ENCODE measurements around the gene CADM4. TPM values are rescaled to one million over a fixed set of nuclear protein-coding genes. Genes with fewer than 3 reads are reported as not detected.
"Not testable (repeated sequence)": the region's sequence is repeated elsewhere in the genome, so short reads cannot be mapped to it uniquely, and the experiment has no call there.

The CADM4 gene
- 7.8 TPM for polyA plus RNA-seq (ENCODE audit: insufficient read length)

- no peak for DNase-seq
Observed at GRCh38 chr19:43639519-43640423, at the start of gene CADM4. Gene CADM4 (minus strand): TSS chr19:43639850. CDS start chr19:43639790, 60 bp downstream.

- DNase-seq = no peak
Observed at GRCh38 chr19:43688059-43688701, 48.5 kb upstream of the CADM4 start.

- DNase-seq = no peak
Observed at GRCh38 chr19:43687660-43687997, 48.0 kb upstream of the CADM4 start.

- no peak for DNase-seq
Observed at GRCh38 chr19:43684326-43684725, 44.7 kb upstream of the CADM4 start.

- no peak for DNase-seq
Observed at GRCh38 chr19:43683905-43684304, 44.3 kb upstream of the CADM4 start.

GRCh38 chr19:43682824-43683661 lies 43.4 kb upstream of the CADM4 start:
- no peak for DNase-seq

- DNase-seq = not testable (repeated sequence)
Observed at GRCh38 chr19:43682269-43682668, 42.6 kb upstream of the CADM4 start.

GRCh38 chr19:43681821-43682220 lies 42.2 kb upstream of the CADM4 start:
- DNase-seq = no peak

- no peak for DNase-seq
Observed at GRCh38 chr19:43678512-43679261, 39.0 kb upstream of the CADM4 start.

- DNase-seq = no peak
Observed at GRCh38 chr19:43675906-43676305, 36.3 kb upstream of the CADM4 start.

- no peak for DNase-seq
Observed at GRCh38 chr19:43675269-43675879, 35.7 kb upstream of the CADM4 start.

GRCh38 chr19:43674596-43674995 lies 34.9 kb upstream of the CADM4 start:
- DNase-seq = no peak

- no peak for DNase-seq
Observed at GRCh38 chr19:43674183-43674582, 34.5 kb upstream of the CADM4 start.

GRCh38 chr19:43673637-43674036 lies 34.0 kb upstream of the CADM4 start:
- no peak for DNase-seq

- DNase-seq = no peak
Observed at GRCh38 chr19:43672061-43672679, 32.5 kb upstream of the CADM4 start.

- peak; percentile 96 for DNase-seq
Observed at GRCh38 chr19:43668406-43669109, 28.9 kb upstream of the CADM4 start.

- DNase-seq = no peak
Observed at GRCh38 chr19:43667876-43668405, 28.3 kb upstream of the CADM4 start.

- no peak for DNase-seq
Observed at GRCh38 chr19:43667126-43667875, 27.7 kb upstream of the CADM4 start.

GRCh38 chr19:43664018-43664417 lies 24.4 kb upstream of the CADM4 start:
- DNase-seq = no peak

- DNase-seq = no peak
Observed at GRCh38 chr19:43662487-43662886, 22.8 kb upstream of the CADM4 start.
